HPDE6-E6E7 (cell line): ENCODE measurements around the gene DHX8.
A peak's percentile ranks its signal among the peaks of the same experiment; 100 is the strongest.
"Not testable (repeated sequence)": the region's sequence is repeated elsewhere in the genome, so short reads cannot be mapped to it uniquely, and the experiment has no call there.

Experiments
- DNase-seq: peaks from one replicate; pipeline ENCODE4 v3.0.0; 2011; ENCODE audit warnings: missing footprints; ENCODE audit errors: extremely low spot score

DHX8 gene

GRCh38 chr17:43483674-43484551 is at the start of gene DHX8:
TSS of gene DHX8 (plus strand) at chr17:43483975. CDS start at chr17:43484038, 63 bp downstream.
- DNase-seq: peak; percentile 96

GRCh38 chr17:43434902-43435319 is 48.9 kb upstream of the DHX8 start:
- no peak for DNase-seq

- no peak for DNase-seq
Observed at GRCh38 chr17:43437756-43438155, 46.0 kb upstream of the DHX8 start.

GRCh38 chr17:43438626-43439025 is 45.1 kb upstream of the DHX8 start:
- DNase-seq: no peak

GRCh38 chr17:43439041-43439440 is 44.7 kb upstream of the DHX8 start:
- no peak for DNase-seq

- no peak for DNase-seq
Observed at GRCh38 chr17:43442711-43443110, 41.1 kb upstream of the DHX8 start.

- no peak for DNase-seq
Observed at GRCh38 chr17:43443381-43443780, 40.4 kb upstream of the DHX8 start.

- DNase-seq: peak; percentile 67
Observed at GRCh38 chr17:43444223-43445008, 39.4 kb upstream of the DHX8 start.

- DNase-seq: no peak
Observed at GRCh38 chr17:43445009-43445589, 38.7 kb upstream of the DHX8 start.

- no peak for DNase-seq
Observed at GRCh38 chr17:43446773-43447172, 37.0 kb upstream of the DHX8 start.

GRCh38 chr17:43448720-43449469 is 34.9 kb upstream of the DHX8 start:
- DNase-seq: no peak

- no peak for DNase-seq
Observed at GRCh38 chr17:43449470-43450248, 34.1 kb upstream of the DHX8 start.

GRCh38 chr17:43450791-43451190 is 33.0 kb upstream of the DHX8 start:
- DNase-seq: not testable (repeated sequence)

- not testable (repeated sequence) for DNase-seq
Observed at GRCh38 chr17:43451741-43452140, 32.0 kb upstream of the DHX8 start.

- no peak for DNase-seq
Observed at GRCh38 chr17:43453331-43453812, 30.4 kb upstream of the DHX8 start.

- DNase-seq: no peak
Observed at GRCh38 chr17:43454868-43455267, 28.9 kb upstream of the DHX8 start.

- no peak for DNase-seq
Observed at GRCh38 chr17:43456029-43456428, 27.7 kb upstream of the DHX8 start.

- DNase-seq: no peak
Observed at GRCh38 chr17:43456661-43457361, 27.0 kb upstream of the DHX8 start.

GRCh38 chr17:43457362-43457692 is 26.4 kb upstream of the DHX8 start:
- no peak for DNase-seq

GRCh38 chr17:43459878-43460277 is 23.9 kb upstream of the DHX8 start:
- DNase-seq: not testable (repeated sequence)
